ENCODE measurements around the gene STK17A. TPM values are rescaled to one million over a fixed set of nuclear protein-coding genes. Genes with fewer than 3 reads are reported as not detected.

Gene STK17A
- polyA plus RNA-seq, 1 donor from 2014 or later, result 7.9 TPM

- H3K36me3 ChIP-seq (ENCODE audit: insufficient read depth, low read length), result no peaks in the 10 kb centered on the region
- H3K9me2 ChIP-seq (ENCODE audit: insufficient read depth, low read length), result no peaks in the 10 kb centered on the region
- no peaks in the 10 kb centered on the region for H4K20me1 ChIP-seq (ENCODE audit: insufficient read depth)
- H3K9me3 ChIP-seq (ENCODE audit: low read length), result no peaks in the 10 kb centered on the region
- H2AFZ ChIP-seq (ENCODE audit: low read depth, low read length), result no peak overlapping the region
- no peak overlapping the region for H3K4me3 ChIP-seq (ENCODE audit: low read length)
- no peak overlapping the region for H3K27ac ChIP-seq (ENCODE audit: low read length)
- H3K9ac ChIP-seq (ENCODE audit: low read length), result no peak overlapping the region
- H3K4me2 ChIP-seq (ENCODE audit: low read length), result no peak overlapping the region
- H3F3A ChIP-seq (ENCODE audit: insufficient read depth, low read length, poor library complexity, severe bottlenecking), result no peaks in the 10 kb centered on the region
- no peak for TF ChIP-seq EZH2 (IDR thresholded peaks at IDR 0.05; ENCODE audit: borderline replicate concordance, insufficient read depth, low read length, poor library complexity, severe bottlenecking)
- no peak for TF ChIP-seq POLR2AphosphoS5 (IDR thresholded peaks at IDR 0.05)
- TF ChIP-seq SMC3 (conservative IDR thresholded peaks at IDR 0.05; ENCODE audit: poor library complexity), result no peak
- TF ChIP-seq, protein P1, sequence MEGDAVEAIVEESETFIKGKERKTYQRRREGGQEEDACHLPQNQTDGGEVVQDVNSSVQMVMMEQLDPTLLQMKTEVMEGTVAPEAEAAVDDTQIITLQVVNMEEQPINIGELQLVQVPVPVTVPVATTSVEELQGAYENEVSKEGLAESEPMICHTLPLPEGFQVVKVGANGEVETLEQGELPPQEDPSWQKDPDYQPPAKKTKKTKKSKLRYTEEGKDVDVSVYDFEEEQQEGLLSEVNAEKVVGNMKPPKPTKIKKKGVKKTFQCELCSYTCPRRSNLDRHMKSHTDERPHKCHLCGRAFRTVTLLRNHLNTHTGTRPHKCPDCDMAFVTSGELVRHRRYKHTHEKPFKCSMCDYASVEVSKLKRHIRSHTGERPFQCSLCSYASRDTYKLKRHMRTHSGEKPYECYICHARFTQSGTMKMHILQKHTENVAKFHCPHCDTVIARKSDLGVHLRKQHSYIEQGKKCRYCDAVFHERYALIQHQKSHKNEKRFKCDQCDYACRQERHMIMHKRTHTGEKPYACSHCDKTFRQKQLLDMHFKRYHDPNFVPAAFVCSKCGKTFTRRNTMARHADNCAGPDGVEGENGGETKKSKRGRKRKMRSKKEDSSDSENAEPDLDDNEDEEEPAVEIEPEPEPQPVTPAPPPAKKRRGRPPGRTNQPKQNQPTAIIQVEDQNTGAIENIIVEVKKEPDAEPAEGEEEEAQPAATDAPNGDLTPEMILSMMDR (IDR thresholded peaks at IDR 0.05; ENCODE audit: poor library complexity, severe bottlenecking), result no peak
- TF ChIP-seq EP300 (conservative IDR thresholded peaks at IDR 0.05; ENCODE audit: poor library complexity, severe bottlenecking), result no peak
- no peak for TF ChIP-seq MXI1 (conservative IDR thresholded peaks at IDR 0.05; ENCODE audit: poor library complexity, severe bottlenecking)
- TF ChIP-seq TAF1 (IDR thresholded peaks at IDR 0.05; ENCODE audit: low read depth), result no peak
- TF ChIP-seq, protein P2, sequence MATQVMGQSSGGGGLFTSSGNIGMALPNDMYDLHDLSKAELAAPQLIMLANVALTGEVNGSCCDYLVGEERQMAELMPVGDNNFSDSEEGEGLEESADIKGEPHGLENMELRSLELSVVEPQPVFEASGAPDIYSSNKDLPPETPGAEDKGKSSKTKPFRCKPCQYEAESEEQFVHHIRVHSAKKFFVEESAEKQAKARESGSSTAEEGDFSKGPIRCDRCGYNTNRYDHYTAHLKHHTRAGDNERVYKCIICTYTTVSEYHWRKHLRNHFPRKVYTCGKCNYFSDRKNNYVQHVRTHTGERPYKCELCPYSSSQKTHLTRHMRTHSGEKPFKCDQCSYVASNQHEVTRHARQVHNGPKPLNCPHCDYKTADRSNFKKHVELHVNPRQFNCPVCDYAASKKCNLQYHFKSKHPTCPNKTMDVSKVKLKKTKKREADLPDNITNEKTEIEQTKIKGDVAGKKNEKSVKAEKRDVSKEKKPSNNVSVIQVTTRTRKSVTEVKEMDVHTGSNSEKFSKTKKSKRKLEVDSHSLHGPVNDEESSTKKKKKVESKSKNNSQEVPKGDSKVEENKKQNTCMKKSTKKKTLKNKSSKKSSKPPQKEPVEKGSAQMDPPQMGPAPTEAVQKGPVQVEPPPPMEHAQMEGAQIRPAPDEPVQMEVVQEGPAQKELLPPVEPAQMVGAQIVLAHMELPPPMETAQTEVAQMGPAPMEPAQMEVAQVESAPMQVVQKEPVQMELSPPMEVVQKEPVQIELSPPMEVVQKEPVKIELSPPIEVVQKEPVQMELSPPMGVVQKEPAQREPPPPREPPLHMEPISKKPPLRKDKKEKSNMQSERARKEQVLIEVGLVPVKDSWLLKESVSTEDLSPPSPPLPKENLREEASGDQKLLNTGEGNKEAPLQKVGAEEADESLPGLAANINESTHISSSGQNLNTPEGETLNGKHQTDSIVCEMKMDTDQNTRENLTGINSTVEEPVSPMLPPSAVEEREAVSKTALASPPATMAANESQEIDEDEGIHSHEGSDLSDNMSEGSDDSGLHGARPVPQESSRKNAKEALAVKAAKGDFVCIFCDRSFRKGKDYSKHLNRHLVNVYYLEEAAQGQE (IDR thresholded peaks at IDR 0.05; ENCODE audit: borderline replicate concordance), result no peak
- TF ChIP-seq RAD21 (conservative IDR thresholded peaks at IDR 0.05), result no peak
- no peaks in the 10 kb centered on the region for H3K27me3 ChIP-seq (ENCODE audit: insufficient read depth, low read depth, low read length)
- peaks cover 4% of the 10 kb centered on the region for H3K79me2 ChIP-seq (replicated peaks; ENCODE audit: insufficient read depth, low read length)
Observed at GRCh38 chr7:43660141-43660540, 77.2 kb downstream of the STK17A start.

DNA sequence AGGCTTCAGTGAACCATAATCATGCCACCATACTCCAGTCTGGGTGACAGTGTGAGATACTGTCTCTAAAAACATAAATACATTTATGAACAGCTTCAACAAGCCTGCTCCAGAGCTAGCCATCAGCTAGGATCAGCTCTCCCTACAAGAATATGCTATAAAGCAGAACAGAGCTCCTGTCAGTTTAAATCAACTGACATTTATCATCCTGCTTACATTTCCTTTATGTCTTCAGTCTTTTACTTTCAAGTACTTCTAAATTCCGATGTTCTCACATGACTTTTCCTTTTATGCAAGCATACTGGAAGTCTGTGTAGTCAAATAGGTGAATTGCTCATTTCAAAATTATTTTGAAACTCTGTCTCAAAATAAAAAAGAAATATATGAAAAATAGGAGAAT, 81.8 kb downstream of the STK17A start:
- TF ChIP-seq EZH2 (IDR thresholded peaks at IDR 0.05; ENCODE audit: borderline replicate concordance, insufficient read depth, low read length, poor library complexity, severe bottlenecking) (no peak), EP300 (conservative IDR thresholded peaks at IDR 0.05; ENCODE audit: poor library complexity, severe bottlenecking) (no peak), RAD21 (conservative IDR thresholded peaks at IDR 0.05) (no peak), POLR2AphosphoS5 (IDR thresholded peaks at IDR 0.05) (no peak)
- TF ChIP-seq, protein P2 (IDR thresholded peaks at IDR 0.05; ENCODE audit: borderline replicate concordance), result no peak
- peaks cover 4% of the 10 kb centered on the region for H3K79me2 ChIP-seq (replicated peaks; ENCODE audit: insufficient read depth, low read length)
- no peak overlapping the region for H2AFZ ChIP-seq (ENCODE audit: low read depth, low read length)
- H3K4me3 ChIP-seq (ENCODE audit: low read length), result no peak overlapping the region
- no peak overlapping the region for H3K27ac ChIP-seq (ENCODE audit: low read length)
- H3K9me3 ChIP-seq (ENCODE audit: low read length), result no peaks in the 10 kb centered on the region
- no peak overlapping the region for H3K9ac ChIP-seq (ENCODE audit: low read length)
- no peak overlapping the region for H3K4me2 ChIP-seq (ENCODE audit: low read length)
- no peaks in the 10 kb centered on the region for H4K20me1 ChIP-seq (ENCODE audit: insufficient read depth)
- H3K27me3 ChIP-seq (ENCODE audit: insufficient read depth, low read depth, low read length), result no peaks in the 10 kb centered on the region
- no peaks in the 10 kb centered on the region for H3K9me2 ChIP-seq (ENCODE audit: insufficient read depth, low read length)
- H3K36me3 ChIP-seq (ENCODE audit: insufficient read depth, low read length), result no peaks in the 10 kb centered on the region
- no peaks in the 10 kb centered on the region for H3F3A ChIP-seq (ENCODE audit: insufficient read depth, low read length, poor library complexity, severe bottlenecking)
